ENCODE results near the gene TMEM213.

DNA sequence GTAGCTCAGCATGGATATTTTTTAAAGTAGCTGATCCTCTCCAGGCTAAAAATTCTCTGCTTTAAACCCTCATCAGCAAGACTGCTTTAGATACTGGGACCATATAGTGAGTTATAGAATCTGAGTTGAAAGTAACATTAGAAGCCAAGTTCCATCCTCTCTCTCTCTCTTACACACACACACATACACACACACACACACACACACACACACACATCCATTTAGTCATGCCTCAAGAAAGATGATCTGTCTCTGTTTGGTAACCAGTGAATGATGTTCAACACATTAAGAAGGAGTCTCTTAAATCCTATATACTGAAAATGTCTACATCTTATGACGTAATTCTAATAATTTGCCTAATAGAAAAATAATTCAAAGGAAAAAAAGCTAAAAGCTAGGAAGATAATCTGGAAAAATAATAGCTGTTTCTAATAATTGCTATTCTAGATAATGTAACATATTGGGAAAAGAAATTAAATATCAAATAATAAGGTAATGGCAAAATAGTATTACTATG lies 17.1 kb downstream of the TMEM213 start:
- TF ChIP-seq CTCF (IDR thresholded peaks at IDR 0.05; ENCODE audit: insufficient read depth, low read depth, low read length) (no peak), EZH2 (IDR thresholded peaks at IDR 0.05; ENCODE audit: insufficient read depth, low read length) (no peak)
